ENCODE data around the gene FOCAD.

Gene FOCAD

DNA sequence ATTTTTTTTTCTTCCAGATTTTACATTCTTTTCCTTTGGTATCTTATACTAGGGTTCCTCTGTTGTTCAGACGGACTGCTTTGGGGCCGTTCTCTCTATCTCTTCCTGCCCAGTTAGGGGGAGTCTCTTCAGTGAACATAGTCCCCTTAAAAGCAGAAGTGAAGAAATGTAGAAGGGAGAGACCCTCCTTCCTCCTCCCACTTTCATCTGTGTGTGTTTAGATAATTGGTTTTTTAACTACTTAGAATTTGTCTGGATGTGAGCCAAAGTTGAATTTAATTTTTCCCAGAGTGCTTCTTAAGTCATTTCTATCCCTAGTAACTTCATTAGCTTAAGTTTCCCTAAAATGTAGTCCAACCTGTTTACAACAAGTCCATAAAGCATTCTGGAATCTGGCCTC is 179.9 kb downstream of the FOCAD start:
- no peak for ATAC-seq
- no peak for TF ChIP-seq TCF4 (CRISPR knock-in tag; IDR thresholded peaks at IDR 0.05; ENCODE audit: borderline replicate concordance)
- TF ChIP-seq PPARA (CRISPR knock-in tag; IDR thresholded peaks at IDR 0.05; ENCODE audit: borderline replicate concordance), result no peak
- no peak for TF ChIP-seq ZFP30 (CRISPR knock-in tag; IDR thresholded peaks at IDR 0.05)
- TF ChIP-seq OSR1 (CRISPR knock-in tag; IDR thresholded peaks at IDR 0.05), result no peak
- TF ChIP-seq ZNF8 (CRISPR knock-in tag; IDR thresholded peaks at IDR 0.05), result no peak
- no peak for TF ChIP-seq ARNTL (CRISPR knock-in tag; IDR thresholded peaks at IDR 0.05; ENCODE audit: borderline replicate concordance, low read depth)
- no peak for TF ChIP-seq ZFP3 (CRISPR knock-in tag; IDR thresholded peaks at IDR 0.05)
- TF ChIP-seq CSDC2 (CRISPR knock-in tag; IDR thresholded peaks at IDR 0.05), result no peak
- no peak for TF ChIP-seq BACH2 (CRISPR knock-in tag; IDR thresholded peaks at IDR 0.05; ENCODE audit: borderline replicate concordance)
- no peak for TF ChIP-seq SNAI2 (CRISPR knock-in tag; IDR thresholded peaks at IDR 0.05)
- TF ChIP-seq, protein P1, sequence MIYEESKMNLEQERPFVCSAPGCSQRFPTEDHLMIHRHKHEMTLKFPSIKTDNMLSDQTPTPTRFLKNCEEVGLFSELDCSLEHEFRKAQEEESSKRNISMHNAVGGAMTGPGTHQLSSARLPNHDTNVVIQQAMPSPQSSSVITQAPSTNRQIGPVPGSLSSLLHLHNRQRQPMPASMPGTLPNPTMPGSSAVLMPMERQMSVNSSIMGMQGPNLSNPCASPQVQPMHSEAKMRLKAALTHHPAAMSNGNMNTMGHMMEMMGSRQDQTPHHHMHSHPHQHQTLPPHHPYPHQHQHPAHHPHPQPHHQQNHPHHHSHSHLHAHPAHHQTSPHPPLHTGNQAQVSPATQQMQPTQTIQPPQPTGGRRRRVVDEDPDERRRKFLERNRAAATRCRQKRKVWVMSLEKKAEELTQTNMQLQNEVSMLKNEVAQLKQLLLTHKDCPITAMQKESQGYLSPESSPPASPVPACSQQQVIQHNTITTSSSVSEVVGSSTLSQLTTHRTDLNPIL (CRISPR knock-in tag; IDR thresholded peaks at IDR 0.05; ENCODE audit: low read depth), result no peak
- TF ChIP-seq, protein P2, sequence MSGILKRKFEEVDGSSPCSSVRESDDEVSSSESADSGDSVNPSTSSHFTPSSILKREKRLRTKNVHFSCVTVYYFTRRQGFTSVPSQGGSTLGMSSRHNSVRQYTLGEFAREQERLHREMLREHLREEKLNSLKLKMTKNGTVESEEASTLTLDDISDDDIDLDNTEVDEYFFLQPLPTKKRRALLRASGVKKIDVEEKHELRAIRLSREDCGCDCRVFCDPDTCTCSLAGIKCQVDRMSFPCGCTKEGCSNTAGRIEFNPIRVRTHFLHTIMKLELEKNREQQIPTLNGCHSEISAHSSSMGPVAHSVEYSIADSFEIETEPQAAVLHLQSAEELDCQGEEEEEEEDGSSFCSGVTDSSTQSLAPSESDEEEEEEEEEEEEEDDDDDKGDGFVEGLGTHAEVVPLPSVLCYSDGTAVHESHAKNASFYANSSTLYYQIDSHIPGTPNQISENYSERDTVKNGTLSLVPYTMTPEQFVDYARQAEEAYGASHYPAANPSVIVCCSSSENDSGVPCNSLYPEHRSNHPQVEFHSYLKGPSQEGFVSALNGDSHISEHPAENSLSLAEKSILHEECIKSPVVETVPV (CRISPR knock-in tag; IDR thresholded peaks at IDR 0.05), result no peak
- TF ChIP-seq ISL1 (CRISPR knock-in tag; IDR thresholded peaks at IDR 0.05), result no peak

DNA sequence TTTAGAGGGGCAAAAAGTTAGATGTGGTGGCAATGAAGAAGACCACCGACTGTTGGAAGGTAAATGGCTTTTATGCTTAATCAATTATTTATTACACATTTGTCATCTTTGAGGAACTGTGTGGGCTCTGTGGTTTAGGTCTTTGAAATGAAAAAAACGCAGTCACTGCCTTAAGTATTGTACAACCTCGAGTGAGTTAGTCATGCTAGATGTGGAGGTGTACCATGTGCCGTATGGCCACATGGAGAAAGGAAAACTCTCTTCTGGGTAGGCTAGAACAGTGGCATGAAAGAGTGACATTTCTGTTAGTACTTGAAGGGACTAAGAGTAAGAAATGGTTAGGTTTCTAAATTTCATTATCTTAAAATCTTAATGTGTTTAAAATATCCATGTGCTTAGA is 181.3 kb downstream of the FOCAD start:
- ATAC-seq, result no peak
- TF ChIP-seq, protein P2 (CRISPR knock-in tag; IDR thresholded peaks at IDR 0.05), result no peak
- no peak for TF ChIP-seq ZNF70 (CRISPR knock-in tag; IDR thresholded peaks at IDR 0.05)
- no peak for TF ChIP-seq CSDC2 (CRISPR knock-in tag; IDR thresholded peaks at IDR 0.05)
- TF ChIP-seq, protein P1 (CRISPR knock-in tag; IDR thresholded peaks at IDR 0.05; ENCODE audit: low read depth), result no peak
- no peak for TF ChIP-seq ZNF565 (CRISPR knock-in tag; conservative IDR thresholded peaks at IDR 0.05; ENCODE audit: low read depth)
- TF ChIP-seq, protein P3, sequence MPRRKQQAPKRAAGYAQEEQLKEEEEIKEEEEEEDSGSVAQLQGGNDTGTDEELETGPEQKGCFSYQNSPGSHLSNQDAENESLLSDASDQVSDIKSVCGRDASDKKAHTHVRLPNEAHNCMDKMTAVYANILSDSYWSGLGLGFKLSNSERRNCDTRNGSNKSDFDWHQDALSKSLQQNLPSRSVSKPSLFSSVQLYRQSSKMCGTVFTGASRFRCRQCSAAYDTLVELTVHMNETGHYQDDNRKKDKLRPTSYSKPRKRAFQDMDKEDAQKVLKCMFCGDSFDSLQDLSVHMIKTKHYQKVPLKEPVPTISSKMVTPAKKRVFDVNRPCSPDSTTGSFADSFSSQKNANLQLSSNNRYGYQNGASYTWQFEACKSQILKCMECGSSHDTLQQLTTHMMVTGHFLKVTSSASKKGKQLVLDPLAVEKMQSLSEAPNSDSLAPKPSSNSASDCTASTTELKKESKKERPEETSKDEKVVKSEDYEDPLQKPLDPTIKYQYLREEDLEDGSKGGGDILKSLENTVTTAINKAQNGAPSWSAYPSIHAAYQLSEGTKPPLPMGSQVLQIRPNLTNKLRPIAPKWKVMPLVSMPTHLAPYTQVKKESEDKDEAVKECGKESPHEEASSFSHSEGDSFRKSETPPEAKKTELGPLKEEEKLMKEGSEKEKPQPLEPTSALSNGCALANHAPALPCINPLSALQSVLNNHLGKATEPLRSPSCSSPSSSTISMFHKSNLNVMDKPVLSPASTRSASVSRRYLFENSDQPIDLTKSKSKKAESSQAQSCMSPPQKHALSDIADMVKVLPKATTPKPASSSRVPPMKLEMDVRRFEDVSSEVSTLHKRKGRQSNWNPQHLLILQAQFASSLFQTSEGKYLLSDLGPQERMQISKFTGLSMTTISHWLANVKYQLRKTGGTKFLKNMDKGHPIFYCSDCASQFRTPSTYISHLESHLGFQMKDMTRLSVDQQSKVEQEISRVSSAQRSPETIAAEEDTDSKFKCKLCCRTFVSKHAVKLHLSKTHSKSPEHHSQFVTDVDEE (CRISPR knock-in tag; IDR thresholded peaks at IDR 0.05), result no peak
- TF ChIP-seq RARB (CRISPR knock-in tag; IDR thresholded peaks at IDR 0.05), result no peak
- TF ChIP-seq SNAI2 (CRISPR knock-in tag; IDR thresholded peaks at IDR 0.05), result no peak
- TF ChIP-seq ISL1 (CRISPR knock-in tag; IDR thresholded peaks at IDR 0.05), result no peak
- no peak for TF ChIP-seq BACH2 (CRISPR knock-in tag; IDR thresholded peaks at IDR 0.05; ENCODE audit: borderline replicate concordance)

DNA sequence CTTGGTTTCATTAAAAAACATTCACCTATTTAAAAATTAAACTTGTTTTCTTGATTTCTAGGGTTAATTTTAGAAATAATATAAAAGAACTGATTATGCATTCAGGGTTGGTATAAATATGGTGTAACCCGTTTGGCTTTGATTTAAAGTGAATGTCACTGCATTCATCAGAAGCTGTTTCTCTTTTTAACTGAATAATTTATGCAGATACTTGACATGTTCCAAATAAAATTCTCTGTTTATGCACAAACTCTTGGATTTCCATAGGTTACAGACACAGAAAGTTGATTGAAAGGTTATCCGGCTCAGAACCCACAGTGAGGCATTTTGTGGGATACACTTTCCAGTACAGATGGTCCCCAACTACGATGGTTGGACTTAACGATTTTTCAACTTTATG is 186.1 kb downstream of the FOCAD start:
- no peak for ATAC-seq
- TF ChIP-seq PPARA (CRISPR knock-in tag; IDR thresholded peaks at IDR 0.05; ENCODE audit: borderline replicate concordance), result no peak
- no peak for TF ChIP-seq ZC3H10 (CRISPR knock-in tag; IDR thresholded peaks at IDR 0.05)
- no peak for TF ChIP-seq ZFP30 (CRISPR knock-in tag; IDR thresholded peaks at IDR 0.05)
- TF ChIP-seq, protein P2 (CRISPR knock-in tag; IDR thresholded peaks at IDR 0.05), result no peak
- TF ChIP-seq, protein P3 (CRISPR knock-in tag; IDR thresholded peaks at IDR 0.05), result no peak
- no peak for TF ChIP-seq GLIS3 (CRISPR knock-in tag; IDR thresholded peaks at IDR 0.05)
- no peak for TF ChIP-seq ZNF8 (CRISPR knock-in tag; IDR thresholded peaks at IDR 0.05)
- TF ChIP-seq ISL1 (CRISPR knock-in tag; IDR thresholded peaks at IDR 0.05), result no peak
- no peak for TF ChIP-seq TCF4 (CRISPR knock-in tag; IDR thresholded peaks at IDR 0.05; ENCODE audit: borderline replicate concordance)
- TF ChIP-seq CSDC2 (CRISPR knock-in tag; IDR thresholded peaks at IDR 0.05), result no peak
- no peak for TF ChIP-seq ESRRG (CRISPR knock-in tag; IDR thresholded peaks at IDR 0.05)
- TF ChIP-seq ZNF565 (CRISPR knock-in tag; conservative IDR thresholded peaks at IDR 0.05; ENCODE audit: low read depth), result no peak
- no peak for TF ChIP-seq OSR1 (CRISPR knock-in tag; IDR thresholded peaks at IDR 0.05)

All from SK-N-SH treated with all-trans-retinoic acid at 6 μM for 48 hours (cell line).